Measurements from ENCODE around the gene RUNX2.

The RUNX2 gene

DNA sequence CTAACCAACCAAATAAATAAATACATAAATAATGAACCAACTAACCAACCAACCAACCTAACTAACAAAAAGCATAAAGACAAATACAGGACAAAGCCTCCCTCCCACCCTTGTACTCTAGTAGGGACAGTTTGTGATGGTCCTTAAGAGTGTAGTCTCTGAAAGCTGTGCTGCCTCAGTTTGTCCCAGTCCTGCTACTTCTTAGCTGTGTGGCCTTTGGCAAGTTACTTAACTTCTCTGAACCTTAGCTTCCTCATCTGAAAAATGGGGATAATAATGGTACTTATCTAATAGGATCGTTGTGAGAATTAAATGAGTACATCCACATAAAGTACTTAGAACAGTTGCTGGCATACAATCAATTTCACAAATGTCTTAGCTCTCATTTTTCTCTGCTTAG is 282.2 kb downstream of the RUNX2 start:
- DNase-seq (ENCODE audit: low spot score), result no peak
- TF ChIP-seq, protein P1, sequence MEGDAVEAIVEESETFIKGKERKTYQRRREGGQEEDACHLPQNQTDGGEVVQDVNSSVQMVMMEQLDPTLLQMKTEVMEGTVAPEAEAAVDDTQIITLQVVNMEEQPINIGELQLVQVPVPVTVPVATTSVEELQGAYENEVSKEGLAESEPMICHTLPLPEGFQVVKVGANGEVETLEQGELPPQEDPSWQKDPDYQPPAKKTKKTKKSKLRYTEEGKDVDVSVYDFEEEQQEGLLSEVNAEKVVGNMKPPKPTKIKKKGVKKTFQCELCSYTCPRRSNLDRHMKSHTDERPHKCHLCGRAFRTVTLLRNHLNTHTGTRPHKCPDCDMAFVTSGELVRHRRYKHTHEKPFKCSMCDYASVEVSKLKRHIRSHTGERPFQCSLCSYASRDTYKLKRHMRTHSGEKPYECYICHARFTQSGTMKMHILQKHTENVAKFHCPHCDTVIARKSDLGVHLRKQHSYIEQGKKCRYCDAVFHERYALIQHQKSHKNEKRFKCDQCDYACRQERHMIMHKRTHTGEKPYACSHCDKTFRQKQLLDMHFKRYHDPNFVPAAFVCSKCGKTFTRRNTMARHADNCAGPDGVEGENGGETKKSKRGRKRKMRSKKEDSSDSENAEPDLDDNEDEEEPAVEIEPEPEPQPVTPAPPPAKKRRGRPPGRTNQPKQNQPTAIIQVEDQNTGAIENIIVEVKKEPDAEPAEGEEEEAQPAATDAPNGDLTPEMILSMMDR (IDR thresholded peaks at IDR 0.05; ENCODE audit: poor library complexity, severe bottlenecking), result no peak
- Histone ChIP-seq H3K9me3 (ENCODE audit: severe bottlenecking) (no peaks in the 10 kb centered on the region), H3K27ac (ENCODE audit: poor library complexity, severe bottlenecking) (no peak overlapping the region), H3K4me1 (ENCODE audit: insufficient read depth, poor library complexity, severe bottlenecking) (peaks cover 47% of the 10 kb centered on the region), H3K4me3 (ENCODE audit: severe bottlenecking) (no peak overlapping the region), H3K36me3 (ENCODE audit: low read depth) (no peaks in the 10 kb centered on the region), H3K27me3 (ENCODE audit: insufficient read depth, poor library complexity, severe bottlenecking) (no peaks in the 10 kb centered on the region)
- no peak for ATAC-seq (ENCODE audit: low read depth)

DNA sequence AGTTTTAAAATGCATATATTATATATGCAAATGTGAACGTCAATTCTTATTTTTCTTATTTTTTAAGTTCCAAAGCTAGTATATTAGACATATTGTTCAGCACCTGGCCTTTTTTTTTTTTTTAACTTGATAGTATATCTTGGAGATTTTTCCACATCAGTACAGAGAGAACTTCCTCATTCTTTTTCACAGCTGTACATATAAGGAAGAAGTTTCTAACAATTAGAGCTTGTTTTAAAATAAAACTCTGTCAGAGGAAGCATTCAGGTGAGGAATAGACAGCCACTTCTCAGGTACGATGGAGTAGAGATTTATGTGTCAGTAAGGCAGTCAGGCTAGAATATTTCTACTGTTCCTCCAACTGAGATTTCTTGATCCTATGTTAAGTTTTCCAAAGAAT is 282.7 kb downstream of the RUNX2 start:
- TF ChIP-seq, protein P1 (IDR thresholded peaks at IDR 0.05; ENCODE audit: poor library complexity, severe bottlenecking), result no peak
- ATAC-seq (ENCODE audit: low read depth) (no peak), DNase-seq (ENCODE audit: low spot score) (no peak)
- Histone ChIP-seq H3K36me3 (ENCODE audit: low read depth) (no peaks in the 10 kb centered on the region), H3K27me3 (ENCODE audit: insufficient read depth, poor library complexity, severe bottlenecking) (no peaks in the 10 kb centered on the region), H3K27ac (ENCODE audit: poor library complexity, severe bottlenecking) (no peak overlapping the region), H3K4me1 (ENCODE audit: insufficient read depth, poor library complexity, severe bottlenecking) (peaks cover 49% of the 10 kb centered on the region), H3K4me3 (ENCODE audit: severe bottlenecking) (no peak overlapping the region), H3K9me3 (ENCODE audit: severe bottlenecking) (no peaks in the 10 kb centered on the region)

DNA sequence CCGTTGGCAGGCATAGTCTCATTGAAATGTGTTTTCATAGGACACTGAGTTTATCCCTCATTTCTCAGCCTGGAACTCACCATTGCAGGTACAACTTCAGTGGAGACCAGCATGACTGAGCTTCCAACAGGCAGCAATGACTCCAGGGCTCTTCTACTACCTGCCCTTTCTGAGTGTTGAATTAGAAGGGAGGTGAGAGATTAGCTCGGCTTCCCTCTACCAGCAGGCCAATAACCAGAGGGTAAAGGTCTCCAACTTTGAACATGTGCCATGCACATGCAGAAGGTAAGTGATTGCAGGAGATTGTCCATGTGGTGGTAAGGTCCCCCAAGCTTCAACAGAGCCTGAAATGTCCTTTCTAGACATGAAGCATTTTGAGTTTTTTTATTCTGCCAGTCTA is 283.4 kb downstream of the RUNX2 start:
- H3K27ac ChIP-seq (ENCODE audit: poor library complexity, severe bottlenecking), result no peak overlapping the region
- no peak overlapping the region for H3K4me3 ChIP-seq (ENCODE audit: severe bottlenecking)
- peaks cover 48% of the 10 kb centered on the region for H3K4me1 ChIP-seq (ENCODE audit: insufficient read depth, poor library complexity, severe bottlenecking)
- H3K9me3 ChIP-seq (ENCODE audit: severe bottlenecking), result no peaks in the 10 kb centered on the region
- no peaks in the 10 kb centered on the region for H3K36me3 ChIP-seq (ENCODE audit: low read depth)
- H3K27me3 ChIP-seq (ENCODE audit: insufficient read depth, poor library complexity, severe bottlenecking), result no peaks in the 10 kb centered on the region
- TF ChIP-seq, protein P1 (IDR thresholded peaks at IDR 0.05; ENCODE audit: poor library complexity, severe bottlenecking), result no peak
- ATAC-seq (ENCODE audit: low read depth) (no peak), DNase-seq (ENCODE audit: low spot score) (no peak)

DNA sequence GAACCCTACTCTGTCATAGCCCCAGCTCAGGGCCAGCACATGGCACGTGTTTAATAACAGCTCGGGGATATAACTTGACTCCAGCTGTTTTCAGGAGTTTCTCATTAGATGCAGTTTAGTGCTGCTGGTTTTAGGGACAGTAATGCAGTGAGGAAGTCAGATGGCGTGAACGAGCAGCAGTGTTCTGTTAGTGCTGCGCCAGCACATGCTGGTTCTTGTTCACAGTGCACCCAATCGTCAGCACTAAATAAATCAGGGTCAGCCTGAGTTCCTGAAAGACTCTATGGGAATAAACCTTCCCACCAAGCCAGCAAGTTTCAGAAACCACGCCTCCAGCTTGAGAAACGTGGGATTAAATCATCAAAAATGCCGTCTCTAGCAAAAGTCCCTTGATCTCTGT is 285.5 kb downstream of the RUNX2 start:
- Histone ChIP-seq H3K4me3 (ENCODE audit: severe bottlenecking) (no peak overlapping the region), H3K36me3 (ENCODE audit: low read depth) (no peaks in the 10 kb centered on the region), H3K27ac (ENCODE audit: poor library complexity, severe bottlenecking) (peak overlapping the region; percentile 44), H3K4me1 (ENCODE audit: insufficient read depth, poor library complexity, severe bottlenecking) (peaks cover 38% of the 10 kb centered on the region), H3K9me3 (ENCODE audit: severe bottlenecking) (no peaks in the 10 kb centered on the region), H3K27me3 (ENCODE audit: insufficient read depth, poor library complexity, severe bottlenecking) (no peaks in the 10 kb centered on the region)
- TF ChIP-seq, protein P1 (IDR thresholded peaks at IDR 0.05; ENCODE audit: poor library complexity, severe bottlenecking), result peak; percentile 9
- DNase-seq (ENCODE audit: low spot score) (peak; percentile 70), ATAC-seq (ENCODE audit: low read depth) (peak; percentile 78)

DNA sequence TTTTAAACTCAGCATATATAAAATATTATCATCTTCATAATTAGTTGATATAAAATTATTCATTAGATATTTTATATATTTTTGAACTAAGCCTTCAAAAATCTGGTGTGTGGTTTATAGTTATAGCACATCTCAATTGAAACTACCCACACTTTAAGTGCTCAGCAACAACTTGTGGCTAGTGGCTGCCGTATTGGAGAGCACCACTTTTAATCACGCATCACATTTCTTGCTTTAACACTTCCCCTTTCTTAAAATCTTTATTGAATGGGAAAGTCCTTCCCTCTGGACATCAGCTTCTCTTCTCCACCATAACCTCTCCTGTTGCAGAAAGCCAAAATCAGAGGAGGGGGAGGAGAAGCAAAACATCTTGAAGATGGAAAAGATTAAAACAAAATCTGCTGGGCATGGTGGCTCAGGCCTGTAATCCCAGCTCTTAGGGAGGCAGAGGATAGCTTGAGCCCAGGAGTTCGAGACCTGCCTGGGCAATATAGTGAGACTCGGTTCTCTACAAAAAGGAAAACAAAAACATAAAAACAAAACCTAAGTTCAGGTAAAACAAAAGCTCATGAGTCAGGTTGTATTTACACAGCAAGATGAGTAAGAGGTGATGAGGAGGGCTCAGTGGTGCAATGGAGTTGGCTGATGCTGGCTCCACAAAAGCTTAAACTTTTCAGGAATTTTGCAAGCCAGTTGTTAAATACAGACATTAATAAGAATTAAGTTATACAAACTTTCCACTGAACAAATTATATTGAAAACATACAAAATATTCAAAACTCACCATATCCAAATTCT is 286.6 kb downstream of the RUNX2 start:
- TF ChIP-seq, protein P1 (IDR thresholded peaks at IDR 0.05; ENCODE audit: poor library complexity, severe bottlenecking), result no peak
- DNase-seq (ENCODE audit: low spot score) (no peak), ATAC-seq (ENCODE audit: low read depth) (peak; percentile 69)
- peaks cover 34% of the 10 kb centered on the region for H3K4me1 ChIP-seq (ENCODE audit: insufficient read depth, poor library complexity, severe bottlenecking)
- no peaks in the 10 kb centered on the region for H3K9me3 ChIP-seq (ENCODE audit: severe bottlenecking)
- H3K4me3 ChIP-seq (ENCODE audit: severe bottlenecking), result no peak overlapping the region
- H3K27ac ChIP-seq (ENCODE audit: poor library complexity, severe bottlenecking), result peak overlapping the region; percentile 44
- no peaks in the 10 kb centered on the region for H3K36me3 ChIP-seq (ENCODE audit: low read depth)
- no peaks in the 10 kb centered on the region for H3K27me3 ChIP-seq (ENCODE audit: insufficient read depth, poor library complexity, severe bottlenecking)

All from RWPE2 (cell line).